Hepatocyte (in vitro differentiated cells): ENCODE data around the gene SBNO1. TPM values are rescaled to one million over a fixed set of nuclear protein-coding genes. Genes with fewer than 3 reads are reported as not detected.

Experiments
- DNase-seq: peaks from one replicate; pipeline ENCODE4 v3.0.0-alpha.2; 2016; ENCODE audit warnings: low spot score
- H2AFZ ChIP-seq: fragments of 200-600 bp; sonication (generic); 2 replicates; pipeline ENCODE4 v1.6.0; 2016; ENCODE audit warnings: antibody characterized with exemption, mild to moderate bottlenecking
- H3K27ac ChIP-seq: fragments of 200-600 bp; sonication (generic); 2 replicates; pipeline ENCODE4 v1.5.1; 2016; ENCODE audit warnings: mild to moderate bottlenecking
- H3K27me3 ChIP-seq: fragments of 200-600 bp; sonication (generic); 2 replicates; pipeline ENCODE4 v1.6.1; 2016
- H3K36me3 ChIP-seq: fragments of 200-600 bp; sonication (generic); replicated peaks from 2 replicates; pipeline ENCODE4 v1.5.1; 2016; ENCODE audit warnings: low read depth; ENCODE audit not compliant: insufficient read depth
- H3K4me1 ChIP-seq: fragments of 200-600 bp; sonication (generic); 2 replicates; pipeline ENCODE4 v1.5.1; 2016; ENCODE audit warnings: mild to moderate bottlenecking, moderate library complexity; ENCODE audit not compliant: insufficient read depth
- H3K4me2 ChIP-seq: fragments of 200-600 bp; sonication (generic); 2 replicates; pipeline ENCODE4 v1.6.0; 2016
- H3K4me3 ChIP-seq: fragments of 200-600 bp; sonication (generic); 2 replicates; pipeline ENCODE4 v1.5.1; 2016; ENCODE audit warnings: mild to moderate bottlenecking
- H3K79me2 ChIP-seq: fragments of 200-600 bp; sonication (generic); 2 replicates; pipeline ENCODE4 v1.6.0; 2017; ENCODE audit warnings: mild to moderate bottlenecking
- H3K9me2 ChIP-seq: fragments of 200-600 bp; sonication (generic); replicated peaks from 2 replicates; pipeline ENCODE4 v1.6.0; 2017; ENCODE audit warnings: mild to moderate bottlenecking; ENCODE audit not compliant: insufficient read depth
- H3K9me3 ChIP-seq: fragments of 200-600 bp; sonication (generic); 2 replicates; pipeline ENCODE4 v1.5.1; 2016; ENCODE audit warnings: low read depth, mild to moderate bottlenecking
- H4K20me1 ChIP-seq: fragments of 200-600 bp; sonication (generic); 2 replicates; pipeline ENCODE4 v1.6.0; 2016; ENCODE audit warnings: mild to moderate bottlenecking; ENCODE audit not compliant: insufficient read depth, poor library complexity, severe bottlenecking
- CTCF ChIP-seq: fragments of 200-600 bp; sonication (generic); IDR thresholded peaks from 2 replicates; pipeline ENCODE4 v1.5.1; 2016; ENCODE audit warnings: antibody characterized with exemption, mild to moderate bottlenecking; ENCODE audit not compliant: poor library complexity
- EZH2 ChIP-seq: fragments of 200-600 bp; sonication (generic); IDR thresholded peaks from 2 replicates; pipeline ENCODE4 v1.6.1; 2016; ENCODE audit warnings: antibody characterized with exemption, mild to moderate bottlenecking, borderline replicate concordance
- EZH2phosphoT487 ChIP-seq: fragments of 200-600 bp; sonication (generic); IDR thresholded peaks from one replicate; pipeline ENCODE4 v1.6.1; 2018; ENCODE audit warnings: antibody characterized with exemption, mild to moderate bottlenecking, low read depth, moderate library complexity; ENCODE audit not compliant: unreplicated experiment, severe bottlenecking
- WGBS: methylation state at CpG from one replicate; pipeline ENCODE4 v1.1.6; 2016; ENCODE audit warnings: low lambda C conversion rate; ENCODE audit errors: missing lambda C conversion rate; 5-methylcytosine and 5-hydroxymethylcytosine counted together
- polyA plus RNA-seq: library from polyadenylated mRNA; unstranded; fragments of >200 nt; fragmentation: Nextera tagmentation; extraction: Ambion mirVana; gene quantifications from 2 replicates; pipeline ENCODE4 v1.2.1, GENCODE V29; 2016
- small RNA-seq: library from RNA; depleted of rRNA; stranded (forward); fragments of <200 nt; gene quantifications from one replicate; pipeline ENCODE3, GENCODE V24; 2014
- total RNA-seq: library from RNA; depleted of rRNA; stranded (reverse); fragments of >200 nt; gene quantifications from 2 replicates; pipeline ENCODE4 v1.2.3, GENCODE V29; 2014

Gene SBNO1
- total and polyA plus RNA-seq, 2 experiments from 2014 or later = 13.4 to 28.9 TPM

GRCh38 chr12:123245678-123246077, 119.0 kb downstream of the SBNO1 start:
- Histone ChIP-seq H3K27me3 (no peaks in the 10 kb centered on the region), H3K9me3 (no peaks in the 10 kb centered on the region), H3K4me3 (no peak overlapping the region), H3K4me1 (no peaks in the 10 kb centered on the region), H3K36me3 (no peaks in the 10 kb centered on the region), H3K79me2 (peaks cover 71% of the 10 kb centered on the region), H3K4me2 (no peak overlapping the region), H3K27ac (no peak overlapping the region), H4K20me1 (no peaks in the 10 kb centered on the region), H3K9me2 (no peaks in the 10 kb centered on the region), H2AFZ (no peak overlapping the region)
- no peak for DNase-seq
- 91% methylated on average over 3 of the region's 3 CpGs for WGBS
- no peak for TF ChIP-seq EZH2

DNA sequence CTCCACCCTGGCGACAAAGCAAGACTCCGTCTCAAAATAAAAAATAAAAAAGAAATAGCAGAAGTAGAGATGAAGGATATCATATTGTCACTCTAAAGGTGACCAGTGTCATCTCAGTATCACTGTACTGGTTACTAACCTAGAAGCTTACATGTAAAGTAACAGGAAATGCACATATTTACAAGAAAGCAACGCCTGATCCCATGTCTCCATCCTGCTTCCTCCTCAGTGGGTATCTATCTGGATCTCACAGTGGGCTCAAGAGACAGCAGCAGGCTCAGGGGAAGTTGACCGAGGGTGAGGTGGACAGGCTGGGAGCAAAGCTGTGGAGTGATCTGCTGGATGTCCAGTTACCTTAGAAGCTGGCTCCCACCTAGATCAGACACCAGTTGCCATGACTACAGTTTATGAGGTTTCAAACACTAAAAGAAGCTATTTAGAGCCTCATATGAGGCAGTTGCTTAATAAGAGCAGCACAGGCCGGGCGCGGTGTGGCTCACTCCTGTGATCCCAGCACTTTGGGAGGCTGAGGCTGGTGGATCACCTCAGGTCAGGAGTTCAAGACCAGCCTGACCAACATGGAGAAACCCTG, 120.9 kb downstream of the SBNO1 start:
- H3K4me3 ChIP-seq = no peak overlapping the region
- H3K9me2 ChIP-seq = no peaks in the 10 kb centered on the region
- WGBS = 82% methylated on average over 7 of the region's 7 CpGs
- H3K9me3 ChIP-seq = no peaks in the 10 kb centered on the region
- no peak overlapping the region for H3K4me2 ChIP-seq
- no peaks in the 10 kb centered on the region for H3K27me3 ChIP-seq
- H4K20me1 ChIP-seq = no peaks in the 10 kb centered on the region
- no peak overlapping the region for H2AFZ ChIP-seq
- peaks cover 67% of the 10 kb centered on the region for H3K79me2 ChIP-seq
- peak overlapping the region; percentile 69 for H3K27ac ChIP-seq
- TF ChIP-seq EZH2 (no peak), CTCF (no peak), EZH2phosphoT487 (no peak)
- no peaks in the 10 kb centered on the region for H3K4me1 ChIP-seq
- DNase-seq = no peak
- no peaks in the 10 kb centered on the region for H3K36me3 ChIP-seq

DNA sequence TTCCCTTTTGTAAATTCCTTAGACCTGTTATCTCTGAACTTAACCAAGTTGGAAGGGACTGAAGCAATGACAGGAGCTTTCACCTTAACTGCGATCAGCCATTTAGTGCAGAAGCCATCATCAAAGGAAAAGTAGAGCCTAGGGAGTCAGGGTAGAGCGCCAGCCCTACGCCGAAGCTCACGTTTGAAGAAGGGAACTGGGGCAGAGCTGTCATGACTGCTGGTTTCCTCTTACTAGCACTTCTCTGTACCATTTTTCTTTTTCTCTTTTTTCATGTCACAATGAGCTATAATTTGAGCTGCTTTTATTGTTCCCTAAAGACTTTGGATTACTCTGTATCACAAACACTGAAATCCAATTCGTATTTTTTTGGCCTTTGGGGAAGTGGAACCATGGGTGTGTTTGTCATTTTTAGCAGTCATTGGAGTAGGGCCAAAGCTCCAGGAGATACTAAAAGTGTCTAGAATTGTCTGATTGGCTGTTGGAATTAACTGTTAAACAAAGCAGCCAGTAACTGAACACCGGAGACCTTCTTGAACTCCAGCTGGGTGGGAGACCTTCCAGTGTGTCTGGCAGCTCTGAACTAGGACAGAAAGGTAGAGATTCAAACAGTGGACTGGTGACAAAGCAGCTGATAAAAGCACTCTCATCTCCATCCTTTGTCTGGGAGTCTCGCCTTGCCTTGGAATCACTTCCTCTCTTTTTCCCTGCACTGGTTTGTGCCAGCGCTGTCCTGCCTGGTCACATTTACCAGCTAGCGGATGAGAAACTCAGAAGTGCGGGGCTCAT, 122.3 kb downstream of the SBNO1 start:
- peak overlapping the region; percentile 30 for H3K4me2 ChIP-seq
- peak; percentile 20 for DNase-seq
- H4K20me1 ChIP-seq = no peaks in the 10 kb centered on the region
- 61% methylated on average over 11 of the region's 11 CpGs for WGBS
- no peaks in the 10 kb centered on the region for H3K4me1 ChIP-seq
- H3K4me3 ChIP-seq = no peak overlapping the region
- no peaks in the 10 kb centered on the region for H3K27me3 ChIP-seq
- no peaks in the 10 kb centered on the region for H3K9me2 ChIP-seq
- peaks cover 62% of the 10 kb centered on the region for H3K79me2 ChIP-seq
- H2AFZ ChIP-seq = no peak overlapping the region
- TF ChIP-seq EZH2phosphoT487 (no peak), EZH2 (no peak), CTCF (no peak)
- H3K27ac ChIP-seq = peak overlapping the region; percentile 69
- H3K36me3 ChIP-seq = no peaks in the 10 kb centered on the region
- H3K9me3 ChIP-seq = no peaks in the 10 kb centered on the region

Small RNA genes within 50 kb of the gene (small RNA-seq; reads per million reads assigned to genes)
- gene RF00019 = not detected
- not detected for gene RNA5SP375

Other genes starting within 250 kb of the SBNO1 start
- 2.2 and 3.6 TPM in 2 replicates for gene PITPNM2, start 213.8 kb downstream of the SBNO1 start, total RNA-seq
- 5.7 and 6.3 TPM in 2 replicates for gene PITPNM2, start 213.8 kb downstream of the SBNO1 start, polyA plus RNA-seq
- gene MPHOSPH9, start 131.7 kb downstream of the SBNO1 start, total RNA-seq = 42.7 and 44.3 TPM in 2 replicates
- gene MPHOSPH9, start 131.7 kb downstream of the SBNO1 start, polyA plus RNA-seq = 5.8 and 13.1 TPM in 2 replicates
- 8.7 and 13.8 TPM in 2 replicates for gene MTRFR, start 131.4 kb downstream of the SBNO1 start, total RNA-seq
- gene MTRFR, start 131.4 kb downstream of the SBNO1 start, polyA plus RNA-seq = 13.3 and 20.9 TPM in 2 replicates
- gene CDK2AP1, start 93.0 kb downstream of the SBNO1 start, total RNA-seq = 140 and 153 TPM in 2 replicates
- gene CDK2AP1, start 93.0 kb downstream of the SBNO1 start, polyA plus RNA-seq = 160 and 187 TPM in 2 replicates
- 28.4 and 28.7 TPM in 2 replicates for gene KMT5A, start 19.3 kb upstream of the SBNO1 start, total RNA-seq
- gene KMT5A, start 19.3 kb upstream of the SBNO1 start, polyA plus RNA-seq = 21.9 and 24.5 TPM in 2 replicates
- 1.6 and 2.5 TPM in 2 replicates for gene RILPL2, start 71.8 kb upstream of the SBNO1 start, total RNA-seq
- gene RILPL2, start 71.8 kb upstream of the SBNO1 start, polyA plus RNA-seq = 3.3 and 3.7 TPM in 2 replicates
- 10.8 and 13.6 TPM in 2 replicates for gene SNRNP35, start 93.3 kb upstream of the SBNO1 start, total RNA-seq
- 25.7 and 26.0 TPM in 2 replicates for gene SNRNP35, start 93.3 kb upstream of the SBNO1 start, polyA plus RNA-seq
- 10.2 and 13.6 TPM in 2 replicates for gene RILPL1, start 168.9 kb upstream of the SBNO1 start, total RNA-seq
- 17.5 and 21.6 TPM in 2 replicates for gene RILPL1, start 168.9 kb upstream of the SBNO1 start, polyA plus RNA-seq
- gene TMED2, start 219.7 kb upstream of the SBNO1 start, total RNA-seq = 440 and 447 TPM in 2 replicates
- gene TMED2, start 219.7 kb upstream of the SBNO1 start, polyA plus RNA-seq = 385 and 399 TPM in 2 replicates
- gene DDX55, start 237.3 kb upstream of the SBNO1 start, total RNA-seq = 13.9 and 23.0 TPM in 2 replicates
- gene DDX55, start 237.3 kb upstream of the SBNO1 start, polyA plus RNA-seq = 17.9 and 21.7 TPM in 2 replicates